H9 (cell line): Measurements from ENCODE around the gene MPP2. TPM values are rescaled to one million over a fixed set of nuclear protein-coding genes. Genes with fewer than 3 reads are reported as not detected.

Source experiments
- DNase-seq: peaks from one replicate; pipeline ENCODE4 v3.0.0-alpha.2; 2017
- H2AFZ ChIP-seq: one replicate; pipeline ENCODE4 v1.6.1; 2013; ENCODE audit warnings: mild to moderate bottlenecking, low read length, control low read depth, moderate library complexity
- H2AK5ac ChIP-seq: 2 replicates; pipeline ENCODE4 v1.6.1; 2013; ENCODE audit warnings: low read length, control low read depth, mixed read lengths; ENCODE audit not compliant: insufficient read length
- H2BK120ac ChIP-seq: one replicate; pipeline ENCODE4 v1.6.1; 2013; ENCODE audit warnings: low read depth, mild to moderate bottlenecking, low read length, control low read depth, inconsistent platforms; ENCODE audit not compliant: poor library complexity, severe bottlenecking
- H2BK12ac ChIP-seq: 2 replicates; pipeline ENCODE4 v1.6.1; 2013; ENCODE audit warnings: low read length, control low read depth, mixed read lengths, low read depth; ENCODE audit not compliant: insufficient read length
- H2BK15ac ChIP-seq: 2 replicates; pipeline ENCODE4 v1.6.1; 2013; ENCODE audit warnings: low read depth, low read length, control low read depth
- H2BK20ac ChIP-seq: one replicate; pipeline ENCODE4 v1.6.1; 2013; ENCODE audit warnings: low read depth, mild to moderate bottlenecking, low read length, control low read depth, inconsistent platforms; ENCODE audit not compliant: poor library complexity, severe bottlenecking
- H2BK5ac ChIP-seq: 2 replicates; pipeline ENCODE4 v1.6.1; 2013; ENCODE audit warnings: low read length, control low read depth, mixed read lengths; ENCODE audit not compliant: insufficient read length
- H3K14ac ChIP-seq: 2 replicates; pipeline ENCODE4 v1.6.1; 2013; ENCODE audit warnings: low read length, control low read depth; ENCODE audit not compliant: insufficient read depth
- H3K18ac ChIP-seq: 2 replicates; pipeline ENCODE4 v1.6.1; 2013; ENCODE audit warnings: low read depth, mild to moderate bottlenecking, mixed read lengths, low read length, control low read depth; ENCODE audit not compliant: insufficient read length
- H3K23ac ChIP-seq: 2 replicates; pipeline ENCODE4 v1.6.1; 2013; ENCODE audit warnings: low read length, control low read depth, mixed read lengths, low read depth; ENCODE audit not compliant: insufficient read length
- H3K23me2 ChIP-seq: 2 replicates; pipeline ENCODE4 v1.6.1; 2013; ENCODE audit warnings: low read depth, mild to moderate bottlenecking, mixed read lengths, low read length, control low read depth; ENCODE audit not compliant: insufficient read length, poor library complexity, severe bottlenecking
- H3K27ac ChIP-seq: 2 replicates; pipeline ENCODE4 v1.5.1; 2013; ENCODE audit warnings: low read length, control low read depth, mixed read lengths, low read depth; ENCODE audit not compliant: insufficient read length
- H3K27me3 ChIP-seq: 2 replicates; pipeline ENCODE4 v1.6.1; 2013; ENCODE audit warnings: low read length, control low read depth, inconsistent platforms; ENCODE audit not compliant: insufficient read depth
- H3K4ac ChIP-seq: 2 replicates; pipeline ENCODE4 v1.6.1; 2013; ENCODE audit warnings: low read depth, mild to moderate bottlenecking, control low read depth, inconsistent platforms, low read length, moderate library complexity
- H3K4me1 ChIP-seq: 2 replicates; pipeline ENCODE4 v1.6.1; 2013; ENCODE audit warnings: low read length, control low read depth, inconsistent platforms; ENCODE audit not compliant: insufficient read depth
- H3K4me2 ChIP-seq: 2 replicates; pipeline ENCODE4 v1.6.1; 2013; ENCODE audit warnings: low read length, control low read depth, mixed read lengths; ENCODE audit not compliant: insufficient read length, insufficient read depth
- H3K56ac ChIP-seq: 2 replicates; pipeline ENCODE4 v1.6.1; 2013; ENCODE audit warnings: low read depth, mild to moderate bottlenecking, mixed read lengths, low read length, control low read depth; ENCODE audit not compliant: insufficient read length
- H3K79me1 ChIP-seq: 2 replicates; pipeline ENCODE4 v1.6.1; 2013; ENCODE audit warnings: low read depth, mild to moderate bottlenecking, moderate library complexity, low read length, control low read depth, inconsistent platforms; ENCODE audit not compliant: insufficient read depth, poor library complexity, severe bottlenecking
- H3K79me2 ChIP-seq: 2 replicates; pipeline ENCODE4 v1.6.1; 2013; ENCODE audit warnings: low read length, control low read depth, inconsistent platforms; ENCODE audit not compliant: insufficient read depth
- H3K9ac ChIP-seq: 2 replicates; pipeline ENCODE4 v1.6.1; 2013; ENCODE audit warnings: low read length, control low read depth, mixed read lengths; ENCODE audit not compliant: insufficient read length; ENCODE audit errors: extremely low read depth
- H3K9me3 ChIP-seq: one replicate; pipeline ENCODE4 v1.6.1; 2013; ENCODE audit warnings: low read depth, low read length, inconsistent platforms; ENCODE audit not compliant: control insufficient read depth
- H3T11ph ChIP-seq: one replicate; pipeline ENCODE4 v1.6.1; 2013; ENCODE audit warnings: mild to moderate bottlenecking, low read length, control low read depth, inconsistent platforms
- H4K20me1 ChIP-seq: one replicate; pipeline ENCODE4 v1.6.1; 2013; ENCODE audit not compliant: control insufficient read depth, insufficient read length, insufficient read depth
- H4K5ac ChIP-seq: 2 replicates; pipeline ENCODE4 v1.6.1; 2013; ENCODE audit warnings: low read depth, mild to moderate bottlenecking, mixed read lengths, low read length, control low read depth; ENCODE audit not compliant: insufficient read length
- H4K8ac ChIP-seq: replicated peaks from 2 replicates; pipeline ENCODE4 v1.6.1; 2013; ENCODE audit warnings: low read length, control low read depth, mixed read lengths, low read depth; ENCODE audit not compliant: insufficient read length
- H4K91ac ChIP-seq: 2 replicates; pipeline ENCODE4 v1.6.1; 2013; ENCODE audit warnings: low read depth, mild to moderate bottlenecking, moderate library complexity, mixed read lengths, low read length, control low read depth; ENCODE audit not compliant: insufficient read length
- H3K27ac Mint-ChIP-seq, 3 experiments: 2 replicates in 2 of 3; 3 replicates in 1 of 3; pipeline ENCODE4 v1.8.0; 2020 to 2021; ENCODE audit warnings: mixed read lengths in 3 of 3, mild to moderate bottlenecking in 1 of 3, moderate library complexity in 1 of 3
- H3K27me3 Mint-ChIP-seq: 2 replicates; pipeline ENCODE4 v1.8.0; 2021; ENCODE audit warnings: low read depth, mild to moderate bottlenecking, moderate library complexity, mixed read lengths
- H3K36me3 Mint-ChIP-seq, 3 experiments: 2 replicates in 2 of 3; 3 replicates in 1 of 3; pipeline ENCODE4 v1.8.0; 2020 to 2021; ENCODE audit warnings: low read depth in 3 of 3, mixed read lengths in 3 of 3; ENCODE audit not compliant: insufficient read depth in 1 of 3
- H3K4me1 Mint-ChIP-seq, 2 experiments: 2 replicates each; pipeline ENCODE4 v1.8.0; 2020; ENCODE audit warnings: mixed read lengths in 2 of 2
- H3K4me3 Mint-ChIP-seq, 2 experiments: 2 replicates in 1 of 2; 3 replicates in 1 of 2; pipeline ENCODE4 v1.8.0; 2020 to 2021; ENCODE audit warnings: mild to moderate bottlenecking in 2 of 2, mixed read lengths in 2 of 2, moderate library complexity in 1 of 2
- H3K9me3 Mint-ChIP-seq, 2 experiments: 2 replicates in 1 of 2; 3 replicates in 1 of 2; pipeline ENCODE4 v1.8.0; 2020; ENCODE audit warnings: mild to moderate bottlenecking in 2 of 2, mixed read lengths in 2 of 2, moderate library complexity in 1 of 2
- WGBS: extraction: QIAGEN DNeasy Blood & Tissue Kit; methylation state at CpG from one replicate; pipeline ENCODE4 v1.1.7; 2013; ENCODE audit warnings: missing lambda C conversion rate, low lambda C conversion rate, mixed read lengths; ENCODE audit not compliant: insufficient read length; ENCODE audit errors: extremely low coverage; 5-methylcytosine and 5-hydroxymethylcytosine counted together
- total RNA-seq: library from RNA; stranded (reverse); gene quantifications from 2 replicates; pipeline ENCODE4 v1.2.1, GENCODE V29; 2021
- TF ChIP-seq, protein P1 (sequence below): fragments of 200-600 bp; sonication (generic); conservative IDR thresholded peaks from 3 replicates; pipeline ENCODE4 v1.8.0; 2021; ENCODE audit warnings: antibody characterized with exemption, mild to moderate bottlenecking

Gene MPP2
- total RNA-seq, 1 experiment from 2014 or later = 16.3 TPM

DNA sequence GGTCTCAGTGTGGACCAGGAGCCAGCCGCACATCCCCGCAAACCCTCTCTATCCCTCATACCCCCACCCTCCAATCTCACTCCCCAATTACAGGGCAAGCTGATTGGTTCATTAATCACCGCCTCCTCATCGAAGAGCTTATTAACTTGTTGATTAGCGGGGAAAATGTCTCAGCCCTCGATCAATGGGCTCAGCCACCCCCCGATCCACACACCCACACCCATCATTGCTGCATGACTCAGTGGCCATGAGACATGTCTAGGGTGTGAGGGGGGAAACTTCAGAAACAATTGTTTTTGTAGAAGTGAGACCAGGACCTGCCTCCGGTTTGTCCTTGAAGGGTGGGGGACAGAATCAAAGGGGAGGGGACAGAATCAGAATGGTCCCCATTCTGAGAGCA is 48.9 kb upstream of the MPP2 start:
- no peak overlapping the region for H2BK15ac ChIP-seq
- WGBS = no CpG with 5 or more reads among the region's 8 CpGs
- H3K27me3 Mint-ChIP-seq = peaks cover 31% of the 10 kb centered on the region

More for the DNA sequence above, 48.9 kb upstream of the MPP2 start:
- Histone ChIP-seq H3K14ac (no peak overlapping the region), H3K56ac (no peak overlapping the region), H4K91ac (no peak overlapping the region), H3K79me1 (no peaks in the 10 kb centered on the region), H2AFZ (no peak overlapping the region), H2BK12ac (no peak overlapping the region), H2BK120ac (no peak overlapping the region), H4K20me1 (no peaks in the 10 kb centered on the region), H2BK20ac (no peak overlapping the region), H2AK5ac (no peak overlapping the region), H3T11ph (no peak overlapping the region), H3K4me1 (0 out of 2 replicates have a peak, but pooled peaks cover 2% of the 10 kb centered on the region), H3K9ac (no peak overlapping the region), H4K8ac (no peak overlapping the region), H3K4ac (no peak overlapping the region), H3K9me3 (no peaks in the 10 kb centered on the region), H3K23me2 (peaks cover 15% of the 10 kb centered on the region), H3K23ac (no peak overlapping the region), H3K27me3 (peaks cover 4% of the 10 kb centered on the region; the same call in 1 of the 2 replicates), H3K18ac (no peak overlapping the region), H2BK5ac (no peak overlapping the region), H3K4me2 (no peak overlapping the region), H3K79me2 (no peaks in the 10 kb centered on the region), H4K5ac (no peak overlapping the region), H3K27ac (no peak overlapping the region)
- Mint-ChIP-seq H3K4me3 (no peak overlapping the region), H3K9me3 (no peaks in the 10 kb centered on the region), H3K27ac (peak overlapping the region in 1 of 3 experiments; percentile 65; a peak in 1 of 7 replicates), H3K4me1 (peaks cover 12 to 14% of the 10 kb centered on the region in 2 experiments), H3K36me3 (no peaks in the 10 kb centered on the region; a peak in 1 of 7 replicates)
- no peak for DNase-seq
- TF ChIP-seq, protein P1, sequence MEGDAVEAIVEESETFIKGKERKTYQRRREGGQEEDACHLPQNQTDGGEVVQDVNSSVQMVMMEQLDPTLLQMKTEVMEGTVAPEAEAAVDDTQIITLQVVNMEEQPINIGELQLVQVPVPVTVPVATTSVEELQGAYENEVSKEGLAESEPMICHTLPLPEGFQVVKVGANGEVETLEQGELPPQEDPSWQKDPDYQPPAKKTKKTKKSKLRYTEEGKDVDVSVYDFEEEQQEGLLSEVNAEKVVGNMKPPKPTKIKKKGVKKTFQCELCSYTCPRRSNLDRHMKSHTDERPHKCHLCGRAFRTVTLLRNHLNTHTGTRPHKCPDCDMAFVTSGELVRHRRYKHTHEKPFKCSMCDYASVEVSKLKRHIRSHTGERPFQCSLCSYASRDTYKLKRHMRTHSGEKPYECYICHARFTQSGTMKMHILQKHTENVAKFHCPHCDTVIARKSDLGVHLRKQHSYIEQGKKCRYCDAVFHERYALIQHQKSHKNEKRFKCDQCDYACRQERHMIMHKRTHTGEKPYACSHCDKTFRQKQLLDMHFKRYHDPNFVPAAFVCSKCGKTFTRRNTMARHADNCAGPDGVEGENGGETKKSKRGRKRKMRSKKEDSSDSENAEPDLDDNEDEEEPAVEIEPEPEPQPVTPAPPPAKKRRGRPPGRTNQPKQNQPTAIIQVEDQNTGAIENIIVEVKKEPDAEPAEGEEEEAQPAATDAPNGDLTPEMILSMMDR = no peak
